AG10803 (cell line): Measurements from ENCODE around the gene TMEM33.

Experiments used
- DNase-seq: peaks from one replicate; pipeline ENCODE4 v3.0.0; 2010; ENCODE audit warnings: low read depth
- H3K4me3 ChIP-seq: 2 replicates; pipeline ENCODE4 v1.5.1; 2011; ENCODE audit warnings: mild to moderate bottlenecking, low read length, control low read depth
- TF ChIP-seq, protein P1 (sequence below): conservative IDR thresholded peaks from 2 replicates; pipeline ENCODE4 v1.5.1; 2011; ENCODE audit warnings: mild to moderate bottlenecking, low read length, control low read depth, inconsistent platforms

Gene TMEM33

DNA sequence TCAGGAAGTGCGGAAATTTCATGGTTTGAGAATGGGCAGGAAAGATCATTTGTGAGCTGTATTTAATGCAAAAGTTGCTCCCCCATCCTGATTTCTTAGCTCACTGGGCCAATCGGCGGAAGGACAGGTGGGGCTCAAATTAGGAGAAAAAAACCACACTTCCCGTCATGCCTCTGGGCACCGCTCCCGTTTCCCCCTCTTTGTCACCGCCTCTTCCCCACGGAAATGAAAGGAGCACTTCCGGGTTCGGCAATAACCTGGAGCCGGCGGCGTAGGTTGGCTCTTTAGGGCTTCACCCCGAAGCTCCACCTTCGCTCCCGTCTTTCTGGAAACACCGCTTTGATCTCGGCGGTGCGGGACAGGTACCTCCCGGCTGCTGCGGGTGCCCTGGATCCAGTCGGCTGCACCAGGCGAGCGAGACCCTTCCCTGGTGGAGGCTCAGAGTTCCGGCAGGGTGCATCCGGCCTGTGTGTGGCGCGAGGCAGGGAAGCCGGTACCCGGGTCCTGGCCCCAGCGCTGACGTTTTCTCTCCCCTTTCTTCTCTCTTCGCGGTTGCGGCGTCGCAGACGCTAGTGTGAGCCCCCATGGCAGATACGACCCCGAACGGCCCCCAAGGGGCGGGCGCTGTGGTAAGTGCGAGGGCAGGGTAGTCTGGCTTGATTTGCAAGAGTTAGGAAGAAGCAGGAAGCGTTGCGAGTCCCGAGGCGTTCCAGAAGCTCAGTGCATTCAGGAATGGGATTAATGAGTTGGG, at the start of gene TMEM33:
TMEM33 (plus strand) TSS at position 529 of the 751 bp plus-strand sequence; CDS start at position 585, 56 bp downstream.
- DNase-seq, result peak; percentile 78
- TF ChIP-seq, protein P1, sequence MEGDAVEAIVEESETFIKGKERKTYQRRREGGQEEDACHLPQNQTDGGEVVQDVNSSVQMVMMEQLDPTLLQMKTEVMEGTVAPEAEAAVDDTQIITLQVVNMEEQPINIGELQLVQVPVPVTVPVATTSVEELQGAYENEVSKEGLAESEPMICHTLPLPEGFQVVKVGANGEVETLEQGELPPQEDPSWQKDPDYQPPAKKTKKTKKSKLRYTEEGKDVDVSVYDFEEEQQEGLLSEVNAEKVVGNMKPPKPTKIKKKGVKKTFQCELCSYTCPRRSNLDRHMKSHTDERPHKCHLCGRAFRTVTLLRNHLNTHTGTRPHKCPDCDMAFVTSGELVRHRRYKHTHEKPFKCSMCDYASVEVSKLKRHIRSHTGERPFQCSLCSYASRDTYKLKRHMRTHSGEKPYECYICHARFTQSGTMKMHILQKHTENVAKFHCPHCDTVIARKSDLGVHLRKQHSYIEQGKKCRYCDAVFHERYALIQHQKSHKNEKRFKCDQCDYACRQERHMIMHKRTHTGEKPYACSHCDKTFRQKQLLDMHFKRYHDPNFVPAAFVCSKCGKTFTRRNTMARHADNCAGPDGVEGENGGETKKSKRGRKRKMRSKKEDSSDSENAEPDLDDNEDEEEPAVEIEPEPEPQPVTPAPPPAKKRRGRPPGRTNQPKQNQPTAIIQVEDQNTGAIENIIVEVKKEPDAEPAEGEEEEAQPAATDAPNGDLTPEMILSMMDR, result no peak; the same call in 1 of the 2 replicates
- peak within 1 kb of the TSS; percentile 89 for H3K4me3 ChIP-seq

DNA sequence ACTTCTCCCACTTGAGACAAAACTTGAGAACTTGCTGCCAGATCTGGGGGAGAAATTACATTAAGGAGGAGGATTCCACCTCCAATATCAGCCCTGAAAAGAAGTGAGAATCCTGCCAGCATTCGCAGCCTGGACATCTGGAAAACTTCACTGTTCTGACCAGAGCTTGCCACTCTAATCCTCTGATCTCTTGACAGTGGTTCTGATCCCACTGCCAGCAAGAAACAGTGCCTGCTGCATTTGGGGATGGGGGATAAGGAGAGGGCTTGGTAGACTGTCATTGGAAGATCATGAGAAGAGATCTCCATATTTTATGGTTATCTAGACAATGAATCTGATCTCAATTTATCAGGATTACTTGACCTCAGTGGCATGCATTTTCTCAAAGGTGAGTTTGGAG, 49.8 kb upstream of the TMEM33 start:
- no peak for DNase-seq
- TF ChIP-seq, protein P1, result no peak
- no peak overlapping the region for H3K4me3 ChIP-seq

GRCh38 chr4:41887277-41887676, 48.0 kb upstream of the TMEM33 start:
- no peak for DNase-seq
- TF ChIP-seq, protein P1, result no peak
- H3K4me3 ChIP-seq, result no peak overlapping the region

- TF ChIP-seq, protein P1, result peak; percentile 91
- no peak overlapping the region for H3K4me3 ChIP-seq
- DNase-seq, result peak; percentile 48
Observed at GRCh38 chr4:41887821-41888686, 47.2 kb upstream of the TMEM33 start.

GRCh38 chr4:41888687-41889074, 46.5 kb upstream of the TMEM33 start:
- H3K4me3 ChIP-seq, result no peak overlapping the region
- TF ChIP-seq, protein P1, result no peak
- no peak for DNase-seq

DNA sequence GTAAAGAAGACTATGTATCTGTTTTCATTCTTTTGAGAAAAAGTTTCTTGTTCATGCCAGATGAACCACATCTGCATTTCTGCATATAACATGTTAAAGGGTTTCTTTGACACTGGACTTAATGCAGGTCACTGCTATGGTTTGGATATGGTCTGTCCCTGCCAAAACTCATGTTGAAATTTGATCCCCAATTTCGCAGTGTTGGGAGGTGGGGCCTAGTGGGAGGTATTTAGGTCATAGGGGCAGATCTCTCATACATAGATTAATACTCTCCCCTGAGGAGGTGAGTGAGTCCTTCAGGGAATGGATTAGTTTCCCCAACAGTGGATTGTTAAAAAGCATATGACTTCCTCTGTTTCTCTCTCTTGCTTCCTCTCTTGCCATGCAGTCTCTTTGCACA, 45.9 kb upstream of the TMEM33 start:
- H3K4me3 ChIP-seq, result no peak overlapping the region
- TF ChIP-seq, protein P1, result no peak
- DNase-seq, result no peak
